H9 (cell line): ENCODE measurements around the gene SPOP. TPM values are rescaled to one million over a fixed set of nuclear protein-coding genes. Genes with fewer than 3 reads are reported as not detected.

Source experiments
- DNase-seq: peaks from one replicate; pipeline ENCODE4 v3.0.0-alpha.2; 2017
- H2AFZ ChIP-seq: one replicate; pipeline ENCODE4 v1.6.1; 2013; ENCODE audit warnings: mild to moderate bottlenecking, low read length, control low read depth, moderate library complexity
- H2AK5ac ChIP-seq: 2 replicates; pipeline ENCODE4 v1.6.1; 2013; ENCODE audit warnings: low read length, control low read depth, mixed read lengths; ENCODE audit not compliant: insufficient read length
- H2BK120ac ChIP-seq: one replicate; pipeline ENCODE4 v1.6.1; 2013; ENCODE audit warnings: low read depth, mild to moderate bottlenecking, low read length, control low read depth, inconsistent platforms; ENCODE audit not compliant: poor library complexity, severe bottlenecking
- H2BK12ac ChIP-seq: 2 replicates; pipeline ENCODE4 v1.6.1; 2013; ENCODE audit warnings: low read length, control low read depth, mixed read lengths, low read depth; ENCODE audit not compliant: insufficient read length
- H2BK15ac ChIP-seq: 2 replicates; pipeline ENCODE4 v1.6.1; 2013; ENCODE audit warnings: low read depth, low read length, control low read depth
- H2BK20ac ChIP-seq: one replicate; pipeline ENCODE4 v1.6.1; 2013; ENCODE audit warnings: low read depth, mild to moderate bottlenecking, low read length, control low read depth, inconsistent platforms; ENCODE audit not compliant: poor library complexity, severe bottlenecking
- H2BK5ac ChIP-seq: 2 replicates; pipeline ENCODE4 v1.6.1; 2013; ENCODE audit warnings: low read length, control low read depth, mixed read lengths; ENCODE audit not compliant: insufficient read length
- H3K14ac ChIP-seq: 2 replicates; pipeline ENCODE4 v1.6.1; 2013; ENCODE audit warnings: low read length, control low read depth; ENCODE audit not compliant: insufficient read depth
- H3K18ac ChIP-seq: 2 replicates; pipeline ENCODE4 v1.6.1; 2013; ENCODE audit warnings: low read depth, mild to moderate bottlenecking, mixed read lengths, low read length, control low read depth; ENCODE audit not compliant: insufficient read length
- H3K23ac ChIP-seq: 2 replicates; pipeline ENCODE4 v1.6.1; 2013; ENCODE audit warnings: low read length, control low read depth, mixed read lengths, low read depth; ENCODE audit not compliant: insufficient read length
- H3K23me2 ChIP-seq: 2 replicates; pipeline ENCODE4 v1.6.1; 2013; ENCODE audit warnings: low read depth, mild to moderate bottlenecking, mixed read lengths, low read length, control low read depth; ENCODE audit not compliant: insufficient read length, poor library complexity, severe bottlenecking
- H3K27ac ChIP-seq: 2 replicates; pipeline ENCODE4 v1.5.1; 2013; ENCODE audit warnings: low read length, control low read depth, mixed read lengths, low read depth; ENCODE audit not compliant: insufficient read length
- H3K27me3 ChIP-seq: 2 replicates; pipeline ENCODE4 v1.6.1; 2013; ENCODE audit warnings: low read length, control low read depth, inconsistent platforms; ENCODE audit not compliant: insufficient read depth
- H3K4ac ChIP-seq: 2 replicates; pipeline ENCODE4 v1.6.1; 2013; ENCODE audit warnings: low read depth, mild to moderate bottlenecking, control low read depth, inconsistent platforms, low read length, moderate library complexity
- H3K4me1 ChIP-seq: 2 replicates; pipeline ENCODE4 v1.6.1; 2013; ENCODE audit warnings: low read length, control low read depth, inconsistent platforms; ENCODE audit not compliant: insufficient read depth
- H3K4me2 ChIP-seq: 2 replicates; pipeline ENCODE4 v1.6.1; 2013; ENCODE audit warnings: low read length, control low read depth, mixed read lengths; ENCODE audit not compliant: insufficient read length, insufficient read depth
- H3K56ac ChIP-seq: 2 replicates; pipeline ENCODE4 v1.6.1; 2013; ENCODE audit warnings: low read depth, mild to moderate bottlenecking, mixed read lengths, low read length, control low read depth; ENCODE audit not compliant: insufficient read length
- H3K79me1 ChIP-seq: 2 replicates; pipeline ENCODE4 v1.6.1; 2013; ENCODE audit warnings: low read depth, mild to moderate bottlenecking, moderate library complexity, low read length, control low read depth, inconsistent platforms; ENCODE audit not compliant: insufficient read depth, poor library complexity, severe bottlenecking
- H3K79me2 ChIP-seq: 2 replicates; pipeline ENCODE4 v1.6.1; 2013; ENCODE audit warnings: low read length, control low read depth, inconsistent platforms; ENCODE audit not compliant: insufficient read depth
- H3K9ac ChIP-seq: 2 replicates; pipeline ENCODE4 v1.6.1; 2013; ENCODE audit warnings: low read length, control low read depth, mixed read lengths; ENCODE audit not compliant: insufficient read length; ENCODE audit errors: extremely low read depth
- H3K9me3 ChIP-seq: one replicate; pipeline ENCODE4 v1.6.1; 2013; ENCODE audit warnings: low read depth, low read length, inconsistent platforms; ENCODE audit not compliant: control insufficient read depth
- H3T11ph ChIP-seq: one replicate; pipeline ENCODE4 v1.6.1; 2013; ENCODE audit warnings: mild to moderate bottlenecking, low read length, control low read depth, inconsistent platforms
- H4K20me1 ChIP-seq: one replicate; pipeline ENCODE4 v1.6.1; 2013; ENCODE audit not compliant: control insufficient read depth, insufficient read length, insufficient read depth
- H4K5ac ChIP-seq: 2 replicates; pipeline ENCODE4 v1.6.1; 2013; ENCODE audit warnings: low read depth, mild to moderate bottlenecking, mixed read lengths, low read length, control low read depth; ENCODE audit not compliant: insufficient read length
- H4K8ac ChIP-seq: replicated peaks from 2 replicates; pipeline ENCODE4 v1.6.1; 2013; ENCODE audit warnings: low read length, control low read depth, mixed read lengths, low read depth; ENCODE audit not compliant: insufficient read length
- H4K91ac ChIP-seq: 2 replicates; pipeline ENCODE4 v1.6.1; 2013; ENCODE audit warnings: low read depth, mild to moderate bottlenecking, moderate library complexity, mixed read lengths, low read length, control low read depth; ENCODE audit not compliant: insufficient read length
- H3K27ac Mint-ChIP-seq, 3 experiments: 2 replicates in 2 of 3; 3 replicates in 1 of 3; pipeline ENCODE4 v1.8.0; 2020 to 2021; ENCODE audit warnings: mixed read lengths in 3 of 3, mild to moderate bottlenecking in 1 of 3, moderate library complexity in 1 of 3
- H3K27me3 Mint-ChIP-seq: 2 replicates; pipeline ENCODE4 v1.8.0; 2021; ENCODE audit warnings: low read depth, mild to moderate bottlenecking, moderate library complexity, mixed read lengths
- H3K36me3 Mint-ChIP-seq, 3 experiments: 2 replicates in 2 of 3; 3 replicates in 1 of 3; pipeline ENCODE4 v1.8.0; 2020 to 2021; ENCODE audit warnings: low read depth in 3 of 3, mixed read lengths in 3 of 3; ENCODE audit not compliant: insufficient read depth in 1 of 3
- H3K4me1 Mint-ChIP-seq, 2 experiments: 2 replicates each; pipeline ENCODE4 v1.8.0; 2020; ENCODE audit warnings: mixed read lengths in 2 of 2
- H3K4me3 Mint-ChIP-seq, 2 experiments: 2 replicates in 1 of 2; 3 replicates in 1 of 2; pipeline ENCODE4 v1.8.0; 2020 to 2021; ENCODE audit warnings: mild to moderate bottlenecking in 2 of 2, mixed read lengths in 2 of 2, moderate library complexity in 1 of 2
- H3K9me3 Mint-ChIP-seq, 2 experiments: 2 replicates in 1 of 2; 3 replicates in 1 of 2; pipeline ENCODE4 v1.8.0; 2020; ENCODE audit warnings: mild to moderate bottlenecking in 2 of 2, mixed read lengths in 2 of 2, moderate library complexity in 1 of 2
- WGBS: extraction: QIAGEN DNeasy Blood & Tissue Kit; methylation state at CpG from one replicate; pipeline ENCODE4 v1.1.7; 2013; ENCODE audit warnings: missing lambda C conversion rate, low lambda C conversion rate, mixed read lengths; ENCODE audit not compliant: insufficient read length; ENCODE audit errors: extremely low coverage; 5-methylcytosine and 5-hydroxymethylcytosine counted together
- total RNA-seq: library from RNA; stranded (reverse); gene quantifications from 2 replicates; pipeline ENCODE4 v1.2.1, GENCODE V29; 2021
- TF ChIP-seq, protein P1 (sequence below): fragments of 200-600 bp; sonication (generic); conservative IDR thresholded peaks from 3 replicates; pipeline ENCODE4 v1.8.0; 2021; ENCODE audit warnings: antibody characterized with exemption, mild to moderate bottlenecking

Gene SPOP
- total RNA-seq, 1 experiment from 2014 or later = 33.7 TPM

DNA sequence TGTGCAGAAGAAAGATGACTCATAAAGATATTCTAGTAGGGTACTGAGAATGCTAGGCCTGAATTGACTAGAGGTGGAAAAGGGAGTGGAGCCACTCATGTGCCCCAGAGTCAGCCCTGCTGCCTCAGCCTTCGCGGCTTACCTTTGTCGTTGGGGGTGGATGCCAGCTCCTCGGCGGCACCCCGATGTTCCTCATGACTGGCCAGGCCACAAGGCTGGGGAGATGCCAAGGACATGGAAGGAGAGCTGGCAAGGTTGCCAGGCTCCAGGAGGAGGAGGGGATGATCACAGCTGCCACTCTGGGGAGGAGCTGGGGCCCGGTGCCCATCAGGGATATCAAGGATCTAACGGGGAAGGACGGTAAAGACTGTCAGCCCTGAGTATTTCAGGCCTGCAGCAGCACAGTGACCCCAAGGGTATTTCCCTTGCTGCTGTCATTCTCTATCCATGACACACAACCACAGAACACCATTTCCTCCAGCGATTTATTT, 39.5 kb upstream of the SPOP start:
- H2BK5ac ChIP-seq = no peak overlapping the region
- Mint-ChIP-seq H3K36me3 (peaks cover 30 to 78% (median 73%) of the 10 kb centered on the region in 3 experiments), H3K4me3 (no peak overlapping the region), H3K27ac (no peak overlapping the region), H3K4me1 (no peaks in the 10 kb centered on the region), H3K9me3 (no peaks in the 10 kb centered on the region), H3K27me3 (no peaks in the 10 kb centered on the region)
- no peak overlapping the region for H3T11ph ChIP-seq
- H2BK12ac ChIP-seq = no peak overlapping the region
- H2AK5ac ChIP-seq = no peak overlapping the region
- H3K27me3 ChIP-seq = no peaks in the 10 kb centered on the region
- DNase-seq = no peak
- no peak overlapping the region for H2BK20ac ChIP-seq
- no peak overlapping the region for H3K4ac ChIP-seq
- no peak overlapping the region for H2AFZ ChIP-seq
- no peak overlapping the region for H4K8ac ChIP-seq
- H3K23me2 ChIP-seq = no peaks in the 10 kb centered on the region
- H3K23ac ChIP-seq = no peak overlapping the region
- H3K9ac ChIP-seq = no peak overlapping the region
- H2BK120ac ChIP-seq = no peak overlapping the region
- H2BK15ac ChIP-seq = peak overlapping the region; percentile 33; the same call in 1 of the 2 replicates
- no peaks in the 10 kb centered on the region for H3K79me2 ChIP-seq
- no peak overlapping the region for H3K14ac ChIP-seq
- H3K27ac ChIP-seq = no peak overlapping the region
- no peaks in the 10 kb centered on the region for H3K4me1 ChIP-seq
- H4K91ac ChIP-seq = no peak overlapping the region
- H3K56ac ChIP-seq = no peak overlapping the region
- TF ChIP-seq, protein P1, sequence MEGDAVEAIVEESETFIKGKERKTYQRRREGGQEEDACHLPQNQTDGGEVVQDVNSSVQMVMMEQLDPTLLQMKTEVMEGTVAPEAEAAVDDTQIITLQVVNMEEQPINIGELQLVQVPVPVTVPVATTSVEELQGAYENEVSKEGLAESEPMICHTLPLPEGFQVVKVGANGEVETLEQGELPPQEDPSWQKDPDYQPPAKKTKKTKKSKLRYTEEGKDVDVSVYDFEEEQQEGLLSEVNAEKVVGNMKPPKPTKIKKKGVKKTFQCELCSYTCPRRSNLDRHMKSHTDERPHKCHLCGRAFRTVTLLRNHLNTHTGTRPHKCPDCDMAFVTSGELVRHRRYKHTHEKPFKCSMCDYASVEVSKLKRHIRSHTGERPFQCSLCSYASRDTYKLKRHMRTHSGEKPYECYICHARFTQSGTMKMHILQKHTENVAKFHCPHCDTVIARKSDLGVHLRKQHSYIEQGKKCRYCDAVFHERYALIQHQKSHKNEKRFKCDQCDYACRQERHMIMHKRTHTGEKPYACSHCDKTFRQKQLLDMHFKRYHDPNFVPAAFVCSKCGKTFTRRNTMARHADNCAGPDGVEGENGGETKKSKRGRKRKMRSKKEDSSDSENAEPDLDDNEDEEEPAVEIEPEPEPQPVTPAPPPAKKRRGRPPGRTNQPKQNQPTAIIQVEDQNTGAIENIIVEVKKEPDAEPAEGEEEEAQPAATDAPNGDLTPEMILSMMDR = no peak
- no peak overlapping the region for H4K5ac ChIP-seq
- no CpG with 5 or more reads among the region's 10 CpGs for WGBS
- H3K9me3 ChIP-seq = no peaks in the 10 kb centered on the region
- H3K4me2 ChIP-seq = no peak overlapping the region
- no peaks in the 10 kb centered on the region for H3K79me1 ChIP-seq
- H4K20me1 ChIP-seq = no peaks in the 10 kb centered on the region
- no peak overlapping the region for H3K18ac ChIP-seq
